SU-DHL-6 (cell line): ENCODE data around the gene GPX3.

Source experiments
- H2AFZ ChIP-seq: fragments of 200-600 bp; sonication (generic); 2 replicates; pipeline ENCODE4 v1.6.1; 2014; ENCODE audit warnings: low read depth, mild to moderate bottlenecking, moderate library complexity, mixed read lengths, antibody characterized with exemption, low read length; ENCODE audit not compliant: severe bottlenecking
- H3F3A ChIP-seq: fragments of 200-600 bp; shearing (Covaris generic); 2 replicates; pipeline ENCODE4 v1.6.0; 2016; ENCODE audit warnings: antibody characterized with exemption, mild to moderate bottlenecking; ENCODE audit not compliant: insufficient read depth
- H3K27ac ChIP-seq: fragments of 200-600 bp; sonication (generic); 2 replicates; pipeline ENCODE4 v1.5.1; 2016; ENCODE audit warnings: low read depth, mild to moderate bottlenecking, low read length, moderate library complexity, mixed read lengths
- H3K27me3 ChIP-seq: fragments of 200-600 bp; sonication (generic), shearing (Covaris generic); 2 replicates; pipeline ENCODE4 v1.6.0; 2014; ENCODE audit warnings: mild to moderate bottlenecking, low read length
- H3K36me3 ChIP-seq: fragments of 200-600 bp; sonication (generic); 2 replicates; pipeline ENCODE4 v1.6.1; 2014; ENCODE audit warnings: mild to moderate bottlenecking, low read length, mixed read lengths
- H3K4me2 ChIP-seq: fragments of 300-600, 200-600 bp; shearing (Covaris generic), sonication (generic); 2 replicates; pipeline ENCODE4 v1.6.0; 2014; ENCODE audit warnings: low read length, low read depth, mild to moderate bottlenecking; ENCODE audit not compliant: poor library complexity, severe bottlenecking
- H3K4me3 ChIP-seq: fragments of 200-600 bp; sonication (generic); 2 replicates; pipeline ENCODE4 v1.5.1; 2014; ENCODE audit warnings: antibody characterized with exemption, low read length, mild to moderate bottlenecking, mixed read lengths; ENCODE audit not compliant: insufficient read depth, poor library complexity, severe bottlenecking
- H3K79me2 ChIP-seq: fragments of 200-600 bp; sonication (generic); 2 replicates; pipeline ENCODE4 v1.6.1; 2014; ENCODE audit warnings: mild to moderate bottlenecking, low read length, moderate library complexity; ENCODE audit not compliant: insufficient read depth
- H3K9ac ChIP-seq: fragments of 200-600 bp; sonication (generic); 2 replicates; pipeline ENCODE4 v1.7.0; 2014; ENCODE audit warnings: mild to moderate bottlenecking, low read length
- H3K9me2 ChIP-seq: fragments of 200-600 bp; sonication (generic); replicated peaks from 2 replicates; pipeline ENCODE4 v1.6.1; 2014; ENCODE audit warnings: low read length; ENCODE audit not compliant: insufficient read depth
- H3K9me3 ChIP-seq: fragments of 200-600 bp; sonication (generic); 2 replicates; pipeline ENCODE4 v1.6.1; 2014; ENCODE audit warnings: low read length, mixed read lengths; ENCODE audit not compliant: insufficient read depth
- H4K20me1 ChIP-seq: fragments of 200-600 bp; sonication (generic); 2 replicates; pipeline ENCODE4 v1.6.1; 2014; ENCODE audit warnings: low read depth, mild to moderate bottlenecking, antibody characterized with exemption, low read length, moderate library complexity, mixed read lengths
- CTCF ChIP-seq: fragments of 200-600 bp; sonication (generic); IDR thresholded peaks from one replicate; pipeline ENCODE4 v1.5.1; 2017; ENCODE audit warnings: antibody characterized with exemption, mild to moderate bottlenecking, low read length, moderate library complexity; ENCODE audit not compliant: insufficient read depth, poor library complexity, severe bottlenecking
- EZH2phosphoT487 ChIP-seq: fragments of 200-600 bp; sonication (generic), shearing (Covaris generic); conservative IDR thresholded peaks from 2 replicates; pipeline ENCODE4 v1.6.1; 2018; ENCODE audit warnings: mild to moderate bottlenecking, antibody characterized with exemption, low read length, moderate library complexity, mixed read lengths

Gene GPX3

GRCh38 chr5:150989695-150990094 lies 30.7 kb upstream of the GPX3 start:
- H3F3A ChIP-seq: no peaks in the 10 kb centered on the region
- H3K9ac ChIP-seq: no peak overlapping the region
- H2AFZ ChIP-seq: no peak overlapping the region
- no peaks in the 10 kb centered on the region for H3K27me3 ChIP-seq
- no peaks in the 10 kb centered on the region for H3K9me3 ChIP-seq
- H3K79me2 ChIP-seq: no peaks in the 10 kb centered on the region
- H4K20me1 ChIP-seq: no peaks in the 10 kb centered on the region
- no peaks in the 10 kb centered on the region for H3K36me3 ChIP-seq
- no peak overlapping the region for H3K4me3 ChIP-seq
- no peak overlapping the region for H3K27ac ChIP-seq
- no peaks in the 10 kb centered on the region for H3K9me2 ChIP-seq
- TF ChIP-seq EZH2phosphoT487 (no peak), CTCF (peak; percentile 43)
- H3K4me2 ChIP-seq: no peak overlapping the region

GRCh38 chr5:150992705-150993104 lies 27.7 kb upstream of the GPX3 start:
- Histone ChIP-seq H4K20me1 (no peaks in the 10 kb centered on the region), H3K9me3 (no peaks in the 10 kb centered on the region), H3K9ac (no peak overlapping the region), H3K36me3 (no peaks in the 10 kb centered on the region), H3K4me2 (no peak overlapping the region), H3K4me3 (no peak overlapping the region), H3K79me2 (no peaks in the 10 kb centered on the region), H3K9me2 (no peaks in the 10 kb centered on the region), H2AFZ (no peak overlapping the region), H3F3A (no peaks in the 10 kb centered on the region), H3K27ac (no peak overlapping the region), H3K27me3 (no peaks in the 10 kb centered on the region)
- no peak for TF ChIP-seq CTCF
- no peak for TF ChIP-seq EZH2phosphoT487

GRCh38 chr5:150993422-150993821 lies 27.0 kb upstream of the GPX3 start:
- Histone ChIP-seq H3K9me3 (no peaks in the 10 kb centered on the region), H3K27me3 (no peaks in the 10 kb centered on the region), H2AFZ (no peak overlapping the region), H3K36me3 (no peaks in the 10 kb centered on the region), H3K4me2 (no peak overlapping the region), H3K9me2 (no peaks in the 10 kb centered on the region), H4K20me1 (no peaks in the 10 kb centered on the region), H3K27ac (no peak overlapping the region), H3K79me2 (no peaks in the 10 kb centered on the region), H3K9ac (no peak overlapping the region), H3K4me3 (no peak overlapping the region), H3F3A (no peaks in the 10 kb centered on the region)
- TF ChIP-seq EZH2phosphoT487 (no peak), CTCF (no peak)

GRCh38 chr5:150993826-150994412 lies 26.5 kb upstream of the GPX3 start:
- no peaks in the 10 kb centered on the region for H3K36me3 ChIP-seq
- no peak overlapping the region for H3K9ac ChIP-seq
- H3F3A ChIP-seq: no peaks in the 10 kb centered on the region

More at GRCh38 chr5:150993826-150994412, 26.5 kb upstream of the GPX3 start:
- Histone ChIP-seq H3K4me3 (no peak overlapping the region), H3K27me3 (no peaks in the 10 kb centered on the region), H3K9me2 (no peaks in the 10 kb centered on the region), H4K20me1 (no peaks in the 10 kb centered on the region), H3K27ac (no peak overlapping the region), H3K4me2 (no peak overlapping the region), H3K79me2 (no peaks in the 10 kb centered on the region), H2AFZ (no peak overlapping the region), H3K9me3 (no peaks in the 10 kb centered on the region)
- TF ChIP-seq CTCF (no peak), EZH2phosphoT487 (no peak)
